Measurements from ENCODE around the gene FCHSD2.
"Not testable (repeated sequence)": the region's sequence is repeated elsewhere in the genome, so short reads cannot be mapped to it uniquely, and the experiment has no call there.

Gene FCHSD2

GRCh38 chr11:73034777-73035176 is 107.3 kb downstream of the FCHSD2 start:
- TF ChIP-seq, protein P1, sequence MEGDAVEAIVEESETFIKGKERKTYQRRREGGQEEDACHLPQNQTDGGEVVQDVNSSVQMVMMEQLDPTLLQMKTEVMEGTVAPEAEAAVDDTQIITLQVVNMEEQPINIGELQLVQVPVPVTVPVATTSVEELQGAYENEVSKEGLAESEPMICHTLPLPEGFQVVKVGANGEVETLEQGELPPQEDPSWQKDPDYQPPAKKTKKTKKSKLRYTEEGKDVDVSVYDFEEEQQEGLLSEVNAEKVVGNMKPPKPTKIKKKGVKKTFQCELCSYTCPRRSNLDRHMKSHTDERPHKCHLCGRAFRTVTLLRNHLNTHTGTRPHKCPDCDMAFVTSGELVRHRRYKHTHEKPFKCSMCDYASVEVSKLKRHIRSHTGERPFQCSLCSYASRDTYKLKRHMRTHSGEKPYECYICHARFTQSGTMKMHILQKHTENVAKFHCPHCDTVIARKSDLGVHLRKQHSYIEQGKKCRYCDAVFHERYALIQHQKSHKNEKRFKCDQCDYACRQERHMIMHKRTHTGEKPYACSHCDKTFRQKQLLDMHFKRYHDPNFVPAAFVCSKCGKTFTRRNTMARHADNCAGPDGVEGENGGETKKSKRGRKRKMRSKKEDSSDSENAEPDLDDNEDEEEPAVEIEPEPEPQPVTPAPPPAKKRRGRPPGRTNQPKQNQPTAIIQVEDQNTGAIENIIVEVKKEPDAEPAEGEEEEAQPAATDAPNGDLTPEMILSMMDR (IDR thresholded peaks at IDR 0.05) = no peak
- no peak overlapping the region for H3K4me3 Mint-ChIP-seq
- no peaks in the 10 kb centered on the region for H3K27me3 Mint-ChIP-seq (ENCODE audit: low read depth, poor library complexity)

DNA sequence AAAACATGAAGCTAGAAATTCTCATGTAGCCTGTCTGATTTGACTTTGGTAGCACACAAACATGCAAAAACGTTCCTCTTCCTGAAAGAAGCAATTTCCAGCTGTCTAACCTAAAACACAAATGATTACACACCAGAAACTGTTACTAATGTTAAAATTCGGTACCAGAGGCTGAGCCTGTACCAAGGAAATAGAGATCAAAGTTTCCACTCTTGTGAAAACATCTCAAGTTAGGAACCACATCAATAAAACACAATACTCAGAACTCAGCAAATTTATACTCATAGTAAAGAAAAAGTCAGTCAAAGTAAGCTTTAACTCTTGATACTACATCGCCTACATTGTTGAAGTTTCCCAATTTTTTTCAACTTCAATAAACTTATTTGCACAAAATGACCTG is 107.8 kb downstream of the FCHSD2 start:
- peak overlapping the region; percentile 38 for H3K27ac Mint-ChIP-seq
- peaks cover 7% of the 10 kb centered on the region for H3K9me3 Mint-ChIP-seq
- no peak for DNase-seq
- H3K27me3 Mint-ChIP-seq (ENCODE audit: low read depth, poor library complexity) = no peaks in the 10 kb centered on the region
- H3K4me1 Mint-ChIP-seq = no peaks in the 10 kb centered on the region
- TF ChIP-seq, protein P1 (IDR thresholded peaks at IDR 0.05) = no peak
- H3K36me3 Mint-ChIP-seq (ENCODE audit: low read depth) = peaks cover 23% of the 10 kb centered on the region
- no peak overlapping the region for H3K4me3 Mint-ChIP-seq

More at GRCh38 chr11:73034777-73035176, 107.3 kb downstream of the FCHSD2 start:
- no peak for DNase-seq
- Mint-ChIP-seq H3K27ac (no peak overlapping the region), H3K36me3 (ENCODE audit: low read depth) (peaks cover 19% of the 10 kb centered on the region), H3K9me3 (peaks cover 2% of the 10 kb centered on the region), H3K4me1 (no peaks in the 10 kb centered on the region)

GRCh38 chr11:73030130-73030529 is 112.0 kb downstream of the FCHSD2 start:
- H3K27me3 Mint-ChIP-seq (ENCODE audit: low read depth, poor library complexity) = peaks cover 5% of the 10 kb centered on the region
- H3K9me3 Mint-ChIP-seq = peaks cover 46% of the 10 kb centered on the region
- H3K36me3 Mint-ChIP-seq (ENCODE audit: low read depth) = peaks cover 58% of the 10 kb centered on the region
- TF ChIP-seq, protein P1 (IDR thresholded peaks at IDR 0.05) = no peak
- no peak overlapping the region for H3K4me3 Mint-ChIP-seq
- DNase-seq = no peak
- H3K27ac Mint-ChIP-seq = no peak overlapping the region
- H3K4me1 Mint-ChIP-seq = no peaks in the 10 kb centered on the region

GRCh38 chr11:73029403-73029802 is 112.7 kb downstream of the FCHSD2 start:
- no peak for DNase-seq
- Mint-ChIP-seq H3K9me3 (peaks cover 53% of the 10 kb centered on the region), H3K4me1 (no peaks in the 10 kb centered on the region), H3K27ac (no peak overlapping the region), H3K4me3 (no peak overlapping the region), H3K27me3 (ENCODE audit: low read depth, poor library complexity) (peaks cover 5% of the 10 kb centered on the region), H3K36me3 (ENCODE audit: low read depth) (peaks cover 66% of the 10 kb centered on the region)
- TF ChIP-seq, protein P1 (IDR thresholded peaks at IDR 0.05) = no peak

- TF ChIP-seq, protein P1 (IDR thresholded peaks at IDR 0.05) = no peak
- no peaks in the 10 kb centered on the region for H3K4me1 Mint-ChIP-seq
- H3K27ac Mint-ChIP-seq = no peak overlapping the region
- no peak overlapping the region for H3K4me3 Mint-ChIP-seq
- no peak for DNase-seq
- peaks cover 5% of the 10 kb centered on the region for H3K27me3 Mint-ChIP-seq (ENCODE audit: low read depth, poor library complexity)
- peaks cover 74% of the 10 kb centered on the region for H3K36me3 Mint-ChIP-seq (ENCODE audit: low read depth)
- H3K9me3 Mint-ChIP-seq = peaks cover 61% of the 10 kb centered on the region
Measured at GRCh38 chr11:73028611-73029010, 113.5 kb downstream of the FCHSD2 start.

DNA sequence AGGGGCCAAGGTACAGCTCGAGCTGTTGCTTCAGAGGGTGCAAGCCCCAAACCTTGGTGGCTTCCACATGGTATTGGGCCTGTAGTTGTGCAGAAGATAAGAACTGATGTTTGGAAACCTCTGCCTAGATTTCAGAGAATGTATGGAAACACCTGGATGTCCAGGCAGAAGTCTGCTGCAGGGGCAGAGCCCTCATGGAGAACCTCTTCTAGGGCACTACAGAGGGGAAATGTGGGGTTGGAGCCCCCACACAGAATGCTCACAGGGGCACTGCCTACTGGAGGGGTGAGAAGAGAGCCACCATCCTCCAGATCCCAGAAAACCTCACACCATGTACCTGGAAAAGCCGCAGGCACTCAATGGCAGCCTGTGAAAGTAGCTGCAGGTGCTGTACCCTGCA is 114.3 kb downstream of the FCHSD2 start:
- H3K9me3 Mint-ChIP-seq = peaks cover 67% of the 10 kb centered on the region
- DNase-seq; H3K27me3 Mint-ChIP-seq (ENCODE audit: low read depth, poor library complexity); H3K27ac Mint-ChIP-seq; H3K4me3 Mint-ChIP-seq; H3K4me1 Mint-ChIP-seq: not testable (repeated sequence)
- H3K36me3 Mint-ChIP-seq (ENCODE audit: low read depth) = peaks cover 80% of the 10 kb centered on the region

Data from nephron progenitor cell (in vitro differentiated cells).